LHCN-M2 (cell line): ENCODE results near the gene DENND5A. TPM values are rescaled to one million over a fixed set of nuclear protein-coding genes. Genes with fewer than 3 reads are reported as not detected.
"Not testable (repeated sequence)": the region's sequence is repeated elsewhere in the genome, so short reads cannot be mapped to it uniquely, and the experiment has no call there.

Experiments used
- DNase-seq: peaks from one replicate; pipeline ENCODE4 v3.0.0-alpha.2; 2012; ENCODE audit warnings: low read depth
- total RNA-seq: library from RNA; depleted of rRNA; stranded (reverse); fragments of >200 nt; gene quantifications from 2 replicates; pipeline ENCODE4 v1.2.3, GENCODE V29; 2014

The DENND5A gene
- total RNA-seq, 1 experiment from 2014 or later, result 91.2 TPM

- DNase-seq, result no peak
These were observed 87.6 kb downstream of the DENND5A start for GRCh38 chr11:9177438-9178091.

- peak; percentile 42 for DNase-seq
These were observed 88.6 kb downstream of the DENND5A start for GRCh38 chr11:9176550-9176949.

- DNase-seq, result no peak
These were observed 89.0 kb downstream of the DENND5A start for GRCh38 chr11:9176136-9176535.

- peak; percentile 7 for DNase-seq
These were observed 92.8 kb downstream of the DENND5A start for GRCh38 chr11:9172389-9172788.

- DNase-seq, result peak; percentile 54
These were observed 94.7 kb downstream of the DENND5A start for GRCh38 chr11:9170450-9170849.

GRCh38 chr11:9169595-9170295, 95.4 kb downstream of the DENND5A start:
- DNase-seq, result peak; percentile 9

GRCh38 chr11:9161991-9162390, 103.2 kb downstream of the DENND5A start:
- DNase-seq, result not testable (repeated sequence)

GRCh38 chr11:9160166-9160565, 105.0 kb downstream of the DENND5A start:
- no peak for DNase-seq

- peak; percentile 67 for DNase-seq
These were observed 106.2 kb downstream of the DENND5A start for GRCh38 chr11:9158898-9159391.

GRCh38 chr11:9155930-9156329, 109.2 kb downstream of the DENND5A start:
- DNase-seq, result no peak

- no peak for DNase-seq
These were observed 111.5 kb downstream of the DENND5A start for GRCh38 chr11:9153651-9154050.

GRCh38 chr11:9151631-9152030, 113.5 kb downstream of the DENND5A start:
- DNase-seq, result no peak

GRCh38 chr11:9150926-9151325, 114.2 kb downstream of the DENND5A start:
- DNase-seq, result peak; percentile 41

- DNase-seq, result peak; percentile 91
These were observed 114.6 kb downstream of the DENND5A start for GRCh38 chr11:9150501-9150900.

GRCh38 chr11:9148727-9149126, 116.4 kb downstream of the DENND5A start:
- no peak for DNase-seq

GRCh38 chr11:9148035-9148434, 117.1 kb downstream of the DENND5A start:
- DNase-seq, result no peak

- DNase-seq, result no peak
These were observed 118.7 kb downstream of the DENND5A start for GRCh38 chr11:9146477-9146876.

- DNase-seq, result no peak
These were observed 119.9 kb downstream of the DENND5A start for GRCh38 chr11:9145283-9145682.

GRCh38 chr11:9144828-9145227, 120.3 kb downstream of the DENND5A start:
- no peak for DNase-seq

- DNase-seq, result no peak
These were observed 121.4 kb downstream of the DENND5A start for GRCh38 chr11:9143721-9144120.

- no peak for DNase-seq
These were observed 122.4 kb downstream of the DENND5A start for GRCh38 chr11:9142732-9143131.

GRCh38 chr11:9141186-9141585, 124.0 kb downstream of the DENND5A start:
- DNase-seq, result no peak
